AG04449 (cell line): ENCODE data around the gene DTX1.

ENCODE experiments used
- CTCF ChIA-PET: fragments of 350-600 bp; formaldehyde crosslinking; extraction: SDS; loops from one replicate; lab custom pipeline; 2021; ENCODE audit warnings: antibody characterized with exemption; lab: Yijun Ruan, JAX
- POLR2A ChIA-PET: fragments of 400-600, 350-600 bp; formaldehyde crosslinking; extraction: SDS; loops from one replicate; lab custom pipeline; 2020; ENCODE audit warnings: antibody characterized with exemption, inconsistent platforms; lab: Yijun Ruan, JAX
- DNase-seq: peaks from one replicate; pipeline ENCODE4 v3.0.0-alpha.2; 2010; ENCODE audit warnings: low read depth, low spot score
- H3K4me3 ChIP-seq: 2 replicates; pipeline ENCODE4 v1.5.1; 2011; ENCODE audit warnings: low read depth, mild to moderate bottlenecking, control low read depth, low read length
- CTCF ChIP-seq: IDR thresholded peaks from one replicate; pipeline ENCODE4 v1.5.1; 2011; ENCODE audit warnings: mild to moderate bottlenecking, moderate library complexity, low read length, control low read depth, inconsistent platforms; ENCODE audit not compliant: insufficient read depth; ENCODE audit errors: missing control alignments

Gene DTX1

DNA sequence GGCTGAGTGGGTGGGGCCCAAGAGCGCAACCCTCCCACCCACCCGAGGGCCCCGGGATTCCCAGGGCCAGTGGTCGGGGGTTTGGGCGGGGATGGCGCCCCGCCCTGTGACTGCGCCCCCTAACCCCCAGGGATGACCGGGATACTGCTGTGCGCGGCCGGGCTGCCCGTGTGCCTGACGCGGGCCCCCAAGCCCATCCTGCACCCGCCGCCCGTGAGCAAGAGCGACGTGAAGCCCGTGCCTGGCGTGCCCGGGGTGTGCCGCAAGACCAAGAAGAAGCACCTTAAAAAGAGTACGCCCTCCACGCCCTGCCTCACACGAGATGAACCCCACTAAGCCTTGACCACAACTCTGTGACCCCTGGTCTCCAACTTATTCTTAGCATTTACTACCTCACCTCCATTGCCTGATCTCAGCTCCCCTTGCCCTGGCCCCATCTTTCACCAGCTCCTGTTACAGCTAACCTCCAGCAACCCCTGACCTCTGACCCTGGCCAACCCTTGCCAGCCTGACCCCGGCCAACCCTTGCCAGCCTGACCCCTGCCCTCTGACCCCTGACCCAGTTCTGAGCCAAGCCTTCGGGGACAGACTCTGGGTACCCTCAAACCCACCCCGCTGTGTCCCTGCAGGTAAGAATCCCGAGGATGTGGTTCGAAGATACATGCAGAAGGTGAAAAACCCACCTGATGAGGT is 37.0 kb downstream of the DTX1 start:
- TF ChIP-seq CTCF = no peak
- DNase-seq = no peak
- ChIA-PET CTCF (no interaction called here), POLR2A (no interaction called here)
- no peak overlapping the region for H3K4me3 ChIP-seq

DNA sequence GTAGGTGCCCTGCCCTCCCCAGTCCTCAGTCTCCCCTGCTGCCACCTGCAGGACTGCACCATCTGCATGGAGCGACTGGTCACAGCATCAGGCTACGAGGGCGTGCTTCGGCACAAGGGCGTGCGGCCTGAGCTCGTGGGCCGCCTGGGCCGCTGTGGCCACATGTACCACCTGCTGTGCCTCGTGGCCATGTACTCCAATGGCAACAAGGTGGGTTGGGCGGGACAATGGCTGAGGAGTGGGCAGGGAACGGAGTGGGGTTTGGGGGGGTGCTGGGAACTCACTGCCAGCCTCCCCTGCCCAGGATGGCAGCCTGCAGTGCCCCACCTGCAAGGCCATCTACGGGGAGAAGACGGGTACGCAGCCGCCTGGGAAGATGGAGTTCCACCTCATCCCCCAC is 38.2 kb downstream of the DTX1 start:
- ChIA-PET CTCF (no interaction called here), POLR2A (no interaction called here)
- no peak for DNase-seq
- H3K4me3 ChIP-seq = no peak overlapping the region
- no peak for TF ChIP-seq CTCF

GRCh38 chr12:113095405-113095804 is 38.9 kb downstream of the DTX1 start:
- ChIA-PET POLR2A (no interaction called here), CTCF (interaction anchor here (2.1 kb wide), 1 partner anchor 47 kb away, joined by 11 read pairs; no protein-coding TSS in a partner anchor)
- DNase-seq = no peak
- TF ChIP-seq CTCF = no peak
- no peak overlapping the region for H3K4me3 ChIP-seq

DNA sequence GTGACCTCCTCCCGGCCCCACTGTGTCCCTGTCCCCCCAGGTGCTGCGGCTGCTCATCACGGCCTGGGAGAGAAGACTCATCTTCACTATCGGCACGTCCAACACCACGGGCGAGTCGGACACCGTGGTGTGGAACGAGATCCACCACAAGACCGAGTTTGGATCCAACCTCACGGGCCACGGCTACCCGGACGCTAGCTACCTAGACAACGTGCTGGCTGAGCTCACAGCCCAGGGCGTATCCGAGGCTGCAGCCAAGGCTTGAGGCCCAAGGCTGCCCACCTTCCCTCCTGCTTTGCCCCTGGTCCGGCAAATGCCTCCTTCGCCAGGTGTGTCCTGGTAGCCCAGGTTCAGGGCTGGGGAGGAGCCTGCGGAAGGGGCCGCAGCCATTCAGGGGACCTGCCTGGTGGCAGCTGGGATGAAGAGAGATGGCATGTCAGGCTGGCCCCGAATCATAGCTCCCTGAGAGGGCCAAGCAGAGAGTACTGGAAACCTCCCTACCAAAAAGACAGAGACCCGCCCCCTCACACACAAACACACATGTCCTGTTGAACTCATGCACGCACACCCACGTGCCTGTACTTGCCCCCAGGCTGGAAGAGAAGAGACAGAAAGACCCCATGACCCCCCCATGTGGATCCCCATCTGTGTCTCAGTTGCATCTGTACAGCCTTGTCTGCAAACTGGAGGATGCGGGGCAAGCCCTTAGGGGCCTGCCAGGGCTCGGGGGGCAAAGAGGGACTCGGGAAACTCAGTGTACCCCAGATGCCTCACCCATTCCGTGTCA is 40.3 kb downstream of the DTX1 start:
- DNase-seq = no peak
- ChIA-PET CTCF (interaction anchor here (1.6 to 2.1 kb wide), 2 partner anchors 48 to 82 kb away, joined by 3 to 11 read pairs; no protein-coding TSS in a partner anchor), POLR2A (no interaction called here)
- no peak for TF ChIP-seq CTCF
- H3K4me3 ChIP-seq = no peak overlapping the region

DNA sequence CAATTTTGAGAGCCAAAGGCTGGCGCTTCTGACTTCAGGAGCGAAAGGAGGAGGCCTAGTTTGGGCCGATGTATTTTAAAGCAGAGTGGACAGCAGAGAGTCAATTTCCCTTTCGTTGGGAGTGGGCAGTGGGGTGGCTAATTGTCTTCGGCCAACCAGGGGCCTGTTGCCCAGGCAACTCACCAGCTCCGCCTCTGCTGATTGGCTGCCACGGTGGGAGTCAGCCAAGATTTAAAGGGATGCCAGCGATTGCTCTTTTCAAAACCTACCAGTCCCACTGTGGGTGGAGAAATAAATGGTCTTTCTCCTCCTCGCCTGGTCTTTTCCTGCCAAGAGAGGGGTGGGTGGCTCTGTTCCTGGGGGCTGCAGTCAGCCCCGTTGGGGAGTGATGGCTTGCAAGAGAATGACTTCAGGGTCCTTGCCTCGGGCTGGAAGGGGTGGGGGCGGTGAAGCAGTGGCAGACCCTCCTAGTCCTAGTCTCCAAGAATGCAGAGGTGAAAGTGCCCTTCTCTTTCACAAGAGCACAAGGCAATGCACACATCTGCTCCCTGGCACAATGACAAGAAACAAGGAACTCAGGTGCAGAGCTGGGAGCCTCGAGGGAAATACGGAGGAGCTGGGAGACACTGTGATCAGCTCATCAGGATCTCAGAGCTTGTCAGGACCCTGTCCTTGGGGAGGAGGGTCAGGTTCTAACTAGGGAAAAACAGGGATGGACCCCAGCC is 41.3 kb downstream of the DTX1 start:
- ChIA-PET POLR2A (no interaction called here), CTCF (interaction anchor here (1.2 to 1.6 kb wide), 4 partner anchors 10 to 105 kb away, joined by 3 to 6 read pairs (median 3); no protein-coding TSS in a partner anchor)
- no peak overlapping the region for H3K4me3 ChIP-seq
- DNase-seq = no peak
- no peak for TF ChIP-seq CTCF
